Effector memory CD8-positive, alpha-beta T cell (primary cell): ENCODE measurements around the gene RAB2B.
A peak's percentile ranks its signal among the peaks of the same experiment; 100 is the strongest.
"Not testable (repeated sequence)": the region's sequence is repeated elsewhere in the genome, so short reads cannot be mapped to it uniquely, and the experiment has no call there.

ENCODE experiments used
- ATAC-seq: fragments of 150-1000 bp; cut with Tn5 transposase; replicated peaks from 2 replicates; pipeline ENCODE4 v1.10.0; 2021; ENCODE audit warnings: mild to moderate bottlenecking, moderate library complexity
- DNase-seq, 3 experiments: peaks; one replicate each; pipeline ENCODE4 v3.0.0; 2021
- H3K27ac Mint-ChIP-seq, 2 donors: one replicate each; pipeline ENCODE4 v1.8.0; 2022; ENCODE audit warnings: mild to moderate bottlenecking in 2 of 2, mixed read lengths in 2 of 2, moderate library complexity in 2 of 2
- H3K27me3 Mint-ChIP-seq, 2 donors: one replicate each; pipeline ENCODE4 v1.8.0; 2022; ENCODE audit warnings: mixed read lengths in 2 of 2
- H3K36me3 Mint-ChIP-seq: one replicate; pipeline ENCODE4 v1.8.0; 2022; ENCODE audit warnings: mild to moderate bottlenecking, moderate library complexity, mixed read lengths; ENCODE audit not compliant: insufficient read depth
- H3K4me1 Mint-ChIP-seq, 2 donors: one replicate each; pipeline ENCODE4 v1.8.0; 2022; ENCODE audit warnings: low read depth in 2 of 2, mixed read lengths in 2 of 2
- H3K4me3 Mint-ChIP-seq, 2 donors: one replicate each; pipeline ENCODE4 v1.8.0; 2022; ENCODE audit warnings: mild to moderate bottlenecking in 2 of 2, mixed read lengths in 2 of 2, moderate library complexity in 2 of 2
- H3K9me3 Mint-ChIP-seq, 2 donors: one replicate each; pipeline ENCODE4 v1.8.0; 2022; ENCODE audit warnings: mixed read lengths in 2 of 2

The RAB2B gene

GRCh38 chr14:21455592-21455911 lies 21.2 kb downstream of the RAB2B start:
- peak; percentile 4 for ATAC-seq
- no peak for DNase-seq
- Mint-ChIP-seq H3K36me3 (peaks cover 33% of the 10 kb centered on the region), H3K4me1 (peaks cover 28 to 33% of the 10 kb centered on the region in 2 donors), H3K27ac (peak overlapping the region; percentile 97), H3K9me3 (no peaks in the 10 kb centered on the region), H3K4me3 (peak overlapping the region; percentile 87 to 96), H3K27me3 (no peaks in the 10 kb centered on the region)

DNA sequence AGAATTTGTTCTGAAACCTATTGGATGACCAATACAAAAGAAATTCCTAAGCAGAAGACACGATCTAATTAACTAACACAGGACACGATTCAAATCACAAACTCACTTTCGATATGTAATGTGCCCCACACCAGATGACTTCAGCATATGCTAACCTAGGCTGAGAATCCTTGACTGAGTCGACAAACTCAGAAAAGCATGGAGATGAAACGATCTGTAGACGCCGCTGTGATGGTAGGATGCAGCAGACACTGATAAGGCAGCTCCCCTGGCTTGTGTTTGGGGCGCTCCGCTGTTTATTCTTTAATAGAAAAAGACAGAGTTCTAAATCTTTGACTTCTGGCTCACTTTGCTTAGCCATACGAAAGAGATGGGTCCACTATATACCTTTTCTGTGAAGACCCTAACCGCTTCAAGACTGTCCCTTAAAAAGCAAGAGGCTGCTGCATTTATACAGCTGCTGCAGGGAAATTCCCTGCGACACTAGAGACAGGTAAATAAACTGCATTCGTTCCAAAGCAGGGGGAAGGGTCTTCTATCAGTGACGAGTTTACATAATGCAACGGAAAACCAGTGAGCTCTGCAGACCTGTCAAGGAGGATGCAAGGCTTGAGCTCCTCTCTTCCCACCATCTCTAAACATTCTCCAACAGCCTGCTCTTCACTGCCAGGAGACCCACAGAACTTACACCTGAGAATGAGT lies 21.8 kb downstream of the RAB2B start:
- peak overlapping the region; percentile 97 for H3K27ac Mint-ChIP-seq
- H3K4me3 Mint-ChIP-seq = peak overlapping the region; percentile 87 to 96
- no peaks in the 10 kb centered on the region for H3K27me3 Mint-ChIP-seq
- peaks cover 32 to 39% of the 10 kb centered on the region in 2 donors for H3K4me1 Mint-ChIP-seq
- peaks cover 33% of the 10 kb centered on the region for H3K36me3 Mint-ChIP-seq
- ATAC-seq (no peak), DNase-seq (no peak)
- no peaks in the 10 kb centered on the region for H3K9me3 Mint-ChIP-seq

GRCh38 chr14:21449899-21450216 lies 26.9 kb downstream of the RAB2B start:
- peaks cover 28 to 54% of the 10 kb centered on the region in 2 donors for H3K4me1 Mint-ChIP-seq
- DNase-seq (no peak), ATAC-seq (no peak)
- peak overlapping the region in 1 of 2 donors; percentile 57 for H3K4me3 Mint-ChIP-seq
- peaks cover 25% of the 10 kb centered on the region for H3K36me3 Mint-ChIP-seq
- H3K9me3 Mint-ChIP-seq = no peaks in the 10 kb centered on the region
- H3K27ac Mint-ChIP-seq = peak overlapping the region; percentile 26 to 87
- H3K27me3 Mint-ChIP-seq = no peaks in the 10 kb centered on the region

GRCh38 chr14:21442657-21443056 lies 34.1 kb downstream of the RAB2B start:
- H3K27ac Mint-ChIP-seq = peak overlapping the region in 1 of 2 donors; percentile 18
- DNase-seq, ATAC-seq, H3K27me3 Mint-ChIP-seq, H3K4me3 Mint-ChIP-seq, H3K9me3 Mint-ChIP-seq: not testable (repeated sequence)
- peaks cover 12% of the 10 kb centered on the region for H3K36me3 Mint-ChIP-seq
- H3K4me1 Mint-ChIP-seq = peaks cover 14 to 35% of the 10 kb centered on the region in 2 donors

GRCh38 chr14:21440859-21441258 lies 35.9 kb downstream of the RAB2B start:
- Mint-ChIP-seq H3K27ac (peak overlapping the region in 1 of 2 donors; percentile 32), H3K4me1 (peaks cover 24 to 43% of the 10 kb centered on the region in 2 donors), H3K36me3 (peaks cover 20% of the 10 kb centered on the region), H3K27me3 (no peaks in the 10 kb centered on the region), H3K4me3 (no peak overlapping the region), H3K9me3 (no peaks in the 10 kb centered on the region)
- DNase-seq = no peak
- no peak for ATAC-seq

DNA sequence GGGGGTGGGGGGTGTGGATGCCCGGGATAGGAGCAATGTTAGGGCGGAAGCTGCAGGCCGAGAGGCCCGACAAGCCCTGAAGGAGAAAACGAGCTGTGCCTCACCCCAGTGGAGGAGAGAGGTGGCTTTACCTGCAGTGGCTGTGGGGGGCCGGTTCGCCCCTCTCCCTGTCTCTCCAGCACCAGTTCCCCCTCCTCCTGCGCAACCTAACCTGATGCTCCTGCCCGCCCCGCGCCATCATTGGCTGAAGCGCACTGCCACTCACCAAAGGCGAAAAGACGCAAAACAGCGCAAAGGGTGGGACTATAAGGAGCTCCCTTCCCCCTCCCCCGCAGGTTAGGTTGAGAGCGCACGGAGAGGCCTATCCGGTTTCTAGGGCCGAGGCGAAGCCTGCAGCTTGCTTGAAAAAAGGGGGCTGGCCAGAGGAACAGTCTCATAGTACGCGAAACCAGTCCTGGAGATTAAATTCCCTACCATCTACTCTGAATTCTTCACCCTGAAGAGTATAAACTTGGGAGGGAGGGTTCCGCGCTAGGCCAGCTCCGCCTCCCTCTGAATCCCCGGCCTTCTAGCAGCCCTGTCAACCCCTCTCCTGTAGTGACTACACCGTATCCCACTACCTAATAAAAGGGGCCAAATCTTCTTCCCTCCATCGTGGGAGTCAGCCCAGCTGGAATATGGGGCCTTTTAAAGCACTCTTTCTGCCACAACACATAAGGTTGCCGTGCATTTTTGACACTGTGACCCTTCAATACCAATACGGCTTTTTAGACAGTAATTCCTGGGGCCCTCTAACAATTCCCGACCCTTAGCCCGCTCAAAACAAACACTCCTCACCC lies 39.5 kb downstream of the RAB2B start:
- Mint-ChIP-seq H3K9me3 (no peaks in the 10 kb centered on the region), H3K4me3 (peak overlapping the region; percentile 86 to 88), H3K4me1 (peaks cover 32 to 66% of the 10 kb centered on the region in 2 donors), H3K27me3 (no peaks in the 10 kb centered on the region), H3K36me3 (peaks cover 19% of the 10 kb centered on the region), H3K27ac (peak overlapping the region; percentile 96 to 98)
- peak; percentile 98 for ATAC-seq
- DNase-seq = peak; percentile 98 to 100 (median 99)

DNA sequence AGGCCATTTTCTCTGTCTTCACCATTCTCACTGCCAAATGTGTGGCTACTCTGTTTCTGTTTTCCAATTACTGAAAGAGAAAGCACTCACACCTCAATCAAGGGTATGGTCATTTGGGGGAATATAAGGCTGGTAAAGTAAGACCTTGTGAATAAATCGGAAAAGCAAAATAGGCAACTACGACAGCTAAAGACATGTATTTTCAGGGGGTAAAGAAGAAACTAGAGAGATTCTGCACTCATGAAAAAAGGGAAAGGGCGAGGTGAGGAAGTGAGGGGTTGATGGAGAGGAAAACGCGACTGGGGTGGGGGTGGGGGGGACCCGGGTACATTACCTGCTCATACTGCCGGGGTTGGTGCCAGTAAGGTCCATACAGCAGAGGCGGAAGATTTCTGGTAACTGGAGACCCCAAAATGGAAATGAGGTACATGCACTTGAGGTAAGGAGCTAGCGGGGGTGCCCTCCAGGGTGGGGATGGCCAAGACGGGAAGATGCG lies 40.1 kb downstream of the RAB2B start:
- peak overlapping the region; percentile 96 to 98 for H3K27ac Mint-ChIP-seq
- H3K36me3 Mint-ChIP-seq = peaks cover 19% of the 10 kb centered on the region
- DNase-seq = no peak
- ATAC-seq = no peak
- no peaks in the 10 kb centered on the region for H3K27me3 Mint-ChIP-seq
- H3K4me3 Mint-ChIP-seq = peak overlapping the region; percentile 86 to 88
- H3K9me3 Mint-ChIP-seq = no peaks in the 10 kb centered on the region
- H3K4me1 Mint-ChIP-seq = peaks cover 31 to 66% of the 10 kb centered on the region in 2 donors

- no peaks in the 10 kb centered on the region for H3K27me3 Mint-ChIP-seq
- H3K4me3 Mint-ChIP-seq = no peak overlapping the region
- H3K9me3 Mint-ChIP-seq = no peaks in the 10 kb centered on the region
- DNase-seq (no peak), ATAC-seq (no peak)
- H3K27ac Mint-ChIP-seq = no peak overlapping the region
- peaks cover 16 to 43% of the 10 kb centered on the region in 2 donors for H3K4me1 Mint-ChIP-seq
- peaks cover 50% of the 10 kb centered on the region for H3K36me3 Mint-ChIP-seq
Observed at GRCh38 chr14:21431126-21431525, 45.6 kb downstream of the RAB2B start.

DNA sequence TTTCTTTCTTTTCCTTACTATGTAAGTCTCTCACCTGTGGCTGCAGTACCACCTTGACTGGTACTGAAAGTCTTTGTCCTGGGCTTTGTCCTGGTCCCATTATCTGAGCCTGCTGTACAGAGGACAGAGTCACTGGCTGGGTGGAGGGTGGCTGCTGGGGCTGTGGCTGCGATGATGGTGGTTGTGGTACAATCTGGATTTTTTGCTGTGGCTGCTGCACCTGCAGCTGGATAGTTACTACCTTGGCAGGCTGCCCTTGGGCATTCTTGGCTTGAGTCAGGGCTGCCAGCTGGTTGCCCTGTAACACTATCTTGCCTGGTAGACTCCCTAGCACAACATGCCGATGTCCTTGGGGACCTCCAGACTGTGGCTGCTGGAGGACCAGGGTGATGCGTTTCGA lies 47.8 kb downstream of the RAB2B start:
- Mint-ChIP-seq H3K4me3 (no peak overlapping the region), H3K36me3 (peaks cover 66% of the 10 kb centered on the region), H3K27ac (peak overlapping the region in 1 of 2 donors; percentile 6), H3K4me1 (peaks cover 2 to 23% of the 10 kb centered on the region in 2 donors), H3K9me3 (no peaks in the 10 kb centered on the region), H3K27me3 (no peaks in the 10 kb centered on the region)
- DNase-seq (no peak), ATAC-seq (no peak)

GRCh38 chr14:21426692-21427091 lies 50.1 kb downstream of the RAB2B start:
- Mint-ChIP-seq H3K9me3 (no peaks in the 10 kb centered on the region), H3K36me3 (peaks cover 83% of the 10 kb centered on the region), H3K27me3 (no peaks in the 10 kb centered on the region), H3K27ac (no peak overlapping the region), H3K4me1 (peaks cover 2 to 10% of the 10 kb centered on the region in 2 donors), H3K4me3 (no peak overlapping the region)
- ATAC-seq (no peak), DNase-seq (no peak)

DNA sequence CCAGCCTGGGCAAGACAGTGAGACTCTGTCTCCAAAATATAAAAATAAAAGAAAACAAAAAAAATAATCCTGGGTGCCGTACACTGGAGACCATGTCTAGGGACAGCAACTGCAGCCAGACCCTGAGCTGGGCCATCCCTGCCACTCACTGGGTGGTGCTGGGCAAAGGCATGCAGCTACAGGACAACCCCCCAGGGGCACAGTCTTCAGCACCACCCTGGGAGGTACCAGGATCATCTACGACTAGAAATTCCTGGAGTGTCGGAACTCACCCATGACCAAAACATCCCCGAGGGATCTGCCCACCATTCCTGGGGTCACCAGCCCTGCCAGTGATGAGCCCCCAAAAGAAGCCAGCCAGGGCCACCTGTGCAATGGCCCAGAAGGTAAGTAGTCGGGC lies 57.2 kb downstream of the RAB2B start:
- no peaks in the 10 kb centered on the region for H3K27me3 Mint-ChIP-seq
- ATAC-seq (no peak), DNase-seq (no peak)
- no peak overlapping the region for H3K4me3 Mint-ChIP-seq
- no peaks in the 10 kb centered on the region for H3K4me1 Mint-ChIP-seq
- peaks cover 93% of the 10 kb centered on the region for H3K36me3 Mint-ChIP-seq
- H3K9me3 Mint-ChIP-seq = no peaks in the 10 kb centered on the region
- H3K27ac Mint-ChIP-seq = peak overlapping the region in 1 of 2 donors; percentile 75

DNA sequence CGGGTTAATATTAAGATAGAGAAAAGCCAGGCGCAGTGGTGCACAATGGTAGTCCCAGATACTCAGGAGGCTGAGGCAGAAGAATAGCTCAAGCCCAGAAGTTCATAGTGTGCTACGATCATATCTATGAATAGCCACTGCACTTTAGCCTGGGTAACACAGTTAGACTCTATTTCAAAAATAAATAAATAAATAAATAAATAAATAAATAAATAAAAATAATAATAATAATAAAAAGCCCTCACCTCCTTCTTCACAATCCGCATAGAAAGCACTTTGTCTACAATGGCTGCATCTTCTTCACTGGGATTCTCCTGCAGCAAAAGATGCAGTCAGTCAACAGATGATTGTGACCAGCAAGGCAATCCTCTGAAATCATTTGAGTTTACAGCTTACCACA lies 61.4 kb downstream of the RAB2B start:
- Mint-ChIP-seq H3K4me3 (no peak overlapping the region), H3K27me3 (no peaks in the 10 kb centered on the region), H3K9me3 (no peaks in the 10 kb centered on the region), H3K27ac (no peak overlapping the region), H3K4me1 (no peaks in the 10 kb centered on the region), H3K36me3 (peaks cover 92% of the 10 kb centered on the region)
- ATAC-seq (no peak), DNase-seq (no peak)

GRCh38 chr14:21414137-21414631 lies 62.6 kb downstream of the RAB2B start:
- ATAC-seq (no peak), DNase-seq (no peak)
- Mint-ChIP-seq H3K36me3 (peaks cover 92% of the 10 kb centered on the region), H3K27me3 (no peaks in the 10 kb centered on the region), H3K9me3 (no peaks in the 10 kb centered on the region), H3K27ac (peak overlapping the region in 1 of 2 donors; percentile 8), H3K4me1 (no peaks in the 10 kb centered on the region), H3K4me3 (no peak overlapping the region)
